A549 (cell line): ENCODE results near the gene AGXT. TPM values are rescaled to one million over a fixed set of nuclear protein-coding genes. Genes with fewer than 3 reads are reported as not detected.

Source experiments
- ATAC-seq, 2 experiments: fragments of 200-7000 bp in 1 of 2; fragments of >200 bp in 1 of 2; cut with Nextera tagmentation in 1 of 2; cut with Tn5 transposase in 1 of 2; 3 replicates each; pipeline versions ENCODE4 v1.8.0 to v1.9.1; 2018 to 2020; ENCODE audit warnings: mild to moderate bottlenecking in 1 of 2, moderate library complexity in 1 of 2
- CTCF ChIA-PET: fragments of 300-600 bp; sonication (Branson Sonifier 250); formaldehyde crosslinking; extraction: SDS; loops from one replicate; lab custom pipeline; 2021; ENCODE audit warnings: antibody characterized with exemption, inconsistent platforms; lab: Yijun Ruan, JAX
- POLR2A ChIA-PET: fragments of 350-600 bp; formaldehyde crosslinking; extraction: SDS; loops from one replicate; lab custom pipeline; 2021; ENCODE audit warnings: antibody characterized with exemption, inconsistent platforms; lab: Yijun Ruan, JAX
- DNase-seq, 2 experiments: peaks; one replicate each; pipeline versions ENCODE4 v3.0.0 to v3.0.0-alpha.2; 2011 to 2016; ENCODE audit warnings: low read depth in 1 of 2, low spot score in 1 of 2
- FAIRE-seq: peaks from 2 replicates; lab custom pipeline; 2011; peaks lifted over from hg19 to GRCh38; lab: Jason Lieb, UNC
- H3K27ac ChIP-seq, 2 experiments: fragments of >200 bp; sonication (Bioruptor Twin); formaldehyde crosslinking; 3 replicates each; pipeline ENCODE4 v1.5.1; 2016 to 2017
- H3K4me1 ChIP-seq: fragments of >200 bp; sonication (Bioruptor Twin); formaldehyde crosslinking; 3 replicates; pipeline ENCODE4 v1.6.1; 2016
- H3K4me2 ChIP-seq: fragments of >200 bp; sonication (Bioruptor Twin); formaldehyde crosslinking; 3 replicates; pipeline ENCODE4 v1.6.1; 2016
- H3K4me3 ChIP-seq: fragments of >200 bp; sonication (Bioruptor Twin); formaldehyde crosslinking; 3 replicates; pipeline ENCODE4 v1.5.1; 2016
- H3K9me3 ChIP-seq: fragments of >200 bp; sonication (Bioruptor Twin); formaldehyde crosslinking; 3 replicates; pipeline ENCODE4 v1.6.1; 2016
- CBX2 ChIP-seq: fragments of 200-600 bp; sonication (generic); IDR thresholded peaks from 2 replicates; pipeline ENCODE4 v1.6.1; 2016; ENCODE audit warnings: low read depth, mild to moderate bottlenecking, borderline replicate concordance
- CBX8 ChIP-seq: fragments of 200-600 bp; sonication (generic); IDR thresholded peaks from 2 replicates; pipeline ENCODE4 v1.6.1; 2016
- CTCF ChIP-seq: fragments of >200 bp; sonication (Bioruptor Twin); formaldehyde crosslinking; IDR thresholded peaks from 3 replicates; pipeline ENCODE4 v1.5.1; 2016
- E2F6 ChIP-seq: IDR thresholded peaks from 2 replicates; pipeline ENCODE4 v1.6.1; 2012; ENCODE audit warnings: low read depth, borderline replicate concordance
- EHF ChIP-seq: fragments of 250-450 bp; sonication (Bioruptor Pico); IDR thresholded peaks from 2 replicates; pipeline ENCODE4 v1.5.0; 2020; ENCODE audit warnings: mild to moderate bottlenecking
- EHMT2 ChIP-seq: fragments of 200-600 bp; sonication (generic); IDR thresholded peaks from 2 replicates; pipeline ENCODE4 v1.6.1; 2016; ENCODE audit warnings: antibody characterized with exemption, low read depth, mild to moderate bottlenecking, moderate library complexity
- ELK1 ChIP-seq: fragments of 150-350 bp; IDR thresholded peaks from 2 replicates; pipeline ENCODE4 v1.6.1; 2014; ENCODE audit warnings: low read depth, mild to moderate bottlenecking, low read length
- EP300 ChIP-seq, 2 experiments: fragments of >200 bp; sonication (Bioruptor Twin); formaldehyde crosslinking; IDR thresholded peaks; 2 replicates in 1 of 2; 3 replicates in 1 of 2; pipeline ENCODE4 v1.6.1; 2016 to 2017
- FOSB ChIP-seq: fragments of 250-450 bp; sonication (Bioruptor Pico); IDR thresholded peaks from 2 replicates; pipeline ENCODE4 v1.5.0; 2020; ENCODE audit warnings: mild to moderate bottlenecking, moderate library complexity
- HES2 ChIP-seq: fragments of >200 bp; sonication (Bioruptor Twin); formaldehyde crosslinking; IDR thresholded peaks from 2 replicates; pipeline ENCODE4 v1.6.1; 2016
- HEYL ChIP-seq: fragments of 250-450 bp; sonication (Bioruptor Pico); IDR thresholded peaks from 2 replicates; pipeline ENCODE4 v1.8.0; 2021; ENCODE audit warnings: mild to moderate bottlenecking, moderate library complexity
- HMGXB4 ChIP-seq: fragments of 250-450 bp; sonication (Bioruptor Pico); IDR thresholded peaks from 2 replicates; pipeline ENCODE4 v1.5.0; 2021; ENCODE audit warnings: mild to moderate bottlenecking, moderate library complexity, borderline replicate concordance
- HOXA7 ChIP-seq: fragments of 250-450 bp; sonication (Bioruptor Pico); IDR thresholded peaks from 2 replicates; pipeline ENCODE4 v1.5.0; 2020; ENCODE audit warnings: mild to moderate bottlenecking, moderate library complexity
- HOXB13 ChIP-seq: fragments of 250-450 bp; sonication (Bioruptor Pico); IDR thresholded peaks from 2 replicates; pipeline ENCODE4 v1.5.0; 2020; ENCODE audit warnings: low read depth, mild to moderate bottlenecking, moderate library complexity
- HOXB5 ChIP-seq: fragments of 250-450 bp; sonication (Bioruptor Pico); IDR thresholded peaks from 2 replicates; pipeline ENCODE4 v1.5.0; 2020; ENCODE audit warnings: mild to moderate bottlenecking, moderate library complexity
- JUNB ChIP-seq: fragments of >200 bp; sonication (Bioruptor Twin); formaldehyde crosslinking; IDR thresholded peaks from 2 replicates; pipeline ENCODE4 v1.6.1; 2016
- KDM5A ChIP-seq: fragments of 200-600 bp; sonication (generic); IDR thresholded peaks from 2 replicates; pipeline ENCODE4 v1.6.1; 2016; ENCODE audit warnings: antibody characterized with exemption, mild to moderate bottlenecking
- MAFK ChIP-seq: fragments of 450-650 bp; IDR thresholded peaks from 2 replicates; pipeline ENCODE4 v1.6.1; 2014; ENCODE audit not compliant: partially characterized antibody
- MAX ChIP-seq: IDR thresholded peaks from 2 replicates; pipeline ENCODE4 v1.6.1; 2012
- NR3C1 ChIP-seq: fragments of >200 bp; sonication (Bioruptor Twin); formaldehyde crosslinking; IDR thresholded peaks from 3 replicates; pipeline ENCODE4 v1.6.1; 2017
- PHF8 ChIP-seq: fragments of 200-600 bp; sonication (generic); IDR thresholded peaks from 2 replicates; pipeline ENCODE4 v1.6.1; 2016; ENCODE audit warnings: low read depth, mild to moderate bottlenecking, antibody characterized with exemption, moderate library complexity, borderline replicate concordance
- POLR2A ChIP-seq: IDR thresholded peaks from 2 replicates; pipeline ENCODE4 v1.6.1; 2012; ENCODE audit warnings: mild to moderate bottlenecking, low read length
- POLR2AphosphoS2 ChIP-seq: conservative IDR thresholded peaks from 2 replicates; pipeline ENCODE4 v1.6.1; 2012; ENCODE audit warnings: low read length, improper control_type of control experiment, inconsistent platforms
- RARB ChIP-seq: fragments of 250-450 bp; sonication (Bioruptor Pico); IDR thresholded peaks from 2 replicates; pipeline ENCODE4 v1.8.0; 2021; ENCODE audit warnings: mild to moderate bottlenecking, moderate library complexity
- REST ChIP-seq: fragments of 200-600 bp; sonication (generic); IDR thresholded peaks from 2 replicates; pipeline ENCODE4 v1.6.1; 2016; ENCODE audit warnings: antibody characterized with exemption, mild to moderate bottlenecking, moderate library complexity
- RNF2 ChIP-seq: fragments of 200-600 bp; sonication (generic); IDR thresholded peaks from 2 replicates; pipeline ENCODE4 v1.6.1; 2016; ENCODE audit warnings: low read depth, mild to moderate bottlenecking, antibody characterized with exemption, moderate library complexity, borderline replicate concordance
- SMC3 ChIP-seq: fragments of >200 bp; sonication (Bioruptor Twin); formaldehyde crosslinking; IDR thresholded peaks from 3 replicates; pipeline ENCODE4 v1.6.1; 2018; ENCODE audit warnings: inconsistent platforms
- TP53 ChIP-seq: fragments of 250-450 bp; sonication (Bioruptor Pico); IDR thresholded peaks from 2 replicates; pipeline ENCODE4 v1.5.0; 2021; ENCODE audit warnings: mild to moderate bottlenecking, moderate library complexity
- ZC3H11A ChIP-seq: fragments of 450-650 bp; IDR thresholded peaks from 2 replicates; pipeline ENCODE4 v1.6.1; 2014; ENCODE audit warnings: antibody characterized with exemption, mild to moderate bottlenecking
- ZFP36 ChIP-seq: fragments of 450-650 bp; IDR thresholded peaks from 2 replicates; pipeline ENCODE4 v1.6.1; 2014; ENCODE audit warnings: borderline replicate concordance; ENCODE audit not compliant: partially characterized antibody
- ZNF302 ChIP-seq: fragments of 250-450 bp; sonication (Bioruptor Pico); IDR thresholded peaks from 2 replicates; pipeline ENCODE4 v1.9.0; 2021; ENCODE audit warnings: inconsistent platforms, mild to moderate bottlenecking, moderate library complexity
- WGBS: methylation state at CpG from one replicate; pipeline ENCODE4 v1.1.6; 2017; ENCODE audit errors: missing lambda C conversion rate; 5-methylcytosine and 5-hydroxymethylcytosine counted together
- polyA plus RNA-seq, 4 experiments: library from polyadenylated mRNA; depleted of rRNA in 3 of 4; stranded (reverse); fragments of >200 nt; fragmentation: RNase III in 1 of 4; extraction: RNeasy Plus Mini Kit Qiagen cat#74134 plus additional on column Dnase treatment in 1 of 4; gene quantifications; 2 replicates in 3 of 4; 3 replicates in 1 of 4; pipeline ENCODE4 v1.2.3, GENCODE V29; 2011 to 2017

Gene AGXT
- polyA plus RNA-seq, 2 of the 4 experiments (the other 2 are of a cell fraction) = not detected

GRCh38 chr2:240913810-240914644 is 45.4 kb downstream of the AGXT start:
- FAIRE-seq (no peak), DNase-seq (peak; percentile 53 to 66), ATAC-seq (peak; percentile 41 to 79; a peak in 3 of 6 replicates)
- H3K27ac ChIP-seq = 0 out of 6 replicates have a peak overlapping the region, but pooled peaks of 1 of the 2 experiments have one; percentile 17
- no peaks in the 10 kb centered on the region for H3K9me3 ChIP-seq
- ChIA-PET CTCF (interaction anchor here (0.5 to 4.5 kb wide), 49 partner anchors 8 to 722 kb away, joined by 3 to 43 read pairs (median 4); partner anchors contain the start of genes MAB21L4 and PASK), POLR2A (interaction anchor here (0.5 kb wide), 1 partner anchor 280 kb away, joined by 3 read pairs; no protein-coding TSS in a partner anchor)
- H3K4me3 ChIP-seq = no peak overlapping the region
- peak overlapping the region; percentile 65; the same call in 2 of the 3 replicates for H3K4me2 ChIP-seq
- WGBS = 35% methylated on average over 30 of the region's 36 CpGs
- H3K4me1 ChIP-seq = peaks cover 36% of the 10 kb centered on the region
- TF ChIP-seq HES2 = no peak
- no peak for TF ChIP-seq HMGXB4 (CRISPR knock-in tag)
- no peak for TF ChIP-seq PHF8
- no peak for TF ChIP-seq EP300 (IDR thresholded peaks at IDR 0.05)
- TF ChIP-seq POLR2AphosphoS2 = no peak
- TF ChIP-seq REST = no peak
- TF ChIP-seq TP53 (CRISPR knock-in tag) = no peak
- TF ChIP-seq EHMT2 = no peak
- no peak for TF ChIP-seq RNF2
- TF ChIP-seq HOXB5 = no peak
- TF ChIP-seq CBX8 = no peak
- no peak for TF ChIP-seq HEYL (CRISPR knock-in tag)
- peak; percentile 70 for TF ChIP-seq ZFP36
- TF ChIP-seq E2F6 = no peak
- TF ChIP-seq CTCF = peak; percentile 80
- no peak for TF ChIP-seq POLR2A
- TF ChIP-seq KDM5A = no peak
- no peak for TF ChIP-seq HOXB13 (CRISPR knock-in tag)
- TF ChIP-seq NR3C1 = no peak
- TF ChIP-seq ZC3H11A = no peak
- no peak for TF ChIP-seq JUNB
- no peak for TF ChIP-seq FOSB (CRISPR knock-in tag)
- TF ChIP-seq MAFK = no peak
- TF ChIP-seq SMC3 = peak; percentile 76
- no peak for TF ChIP-seq MAX
- no peak for TF ChIP-seq RARB (CRISPR knock-in tag)
- no peak for TF ChIP-seq HOXA7 (CRISPR knock-in tag)
- TF ChIP-seq EHF (CRISPR knock-in tag) = no peak
- TF ChIP-seq CBX2 = no peak
- no peak for TF ChIP-seq ZNF302 (CRISPR knock-in tag)
- no peak for TF ChIP-seq ELK1
